ENCODE data around the gene XRCC3. TPM values are rescaled to one million over a fixed set of nuclear protein-coding genes. Genes with fewer than 3 reads are reported as not detected.
"Not testable (repeated sequence)": the region's sequence is repeated elsewhere in the genome, so short reads cannot be mapped to it uniquely, and the experiment has no call there.

XRCC3 gene
- total RNA-seq, 2 donors from 2014 or later, result 39.2 to 42.6 TPM

GRCh38 chr14:103693515-103693914 lies 21.7 kb downstream of the XRCC3 start:
- Histone ChIP-seq H3K36me3 (ENCODE audit: control insufficient read depth, insufficient read depth, low read length) (peaks cover 85% of the 10 kb centered on the region), H3K27ac (ENCODE audit: low read depth, low read length) (no peak overlapping the region), H3K9ac (ENCODE audit: extremely low read depth, low read length, poor library complexity, severe bottlenecking) (no peak overlapping the region), H3K4me1 (ENCODE audit: control insufficient read depth, insufficient read depth, low read length) (no peaks in the 10 kb centered on the region), H3K4me3 (ENCODE audit: low read length) (no peak overlapping the region), H3K27me3 (ENCODE audit: control insufficient read depth, insufficient read depth, low read length, poor library complexity, severe bottlenecking) (no peaks in the 10 kb centered on the region), H3K9me3 (ENCODE audit: control insufficient read depth, low read length) (no peaks in the 10 kb centered on the region)
- TF ChIP-seq CTCF (conservative IDR thresholded peaks at IDR 0.05), result no peak
- no peak for DNase-seq
- H3K27ac Mint-ChIP-seq, result no peak overlapping the region
- WGBS, 2 experiments (ENCODE audit: insufficient coverage in 1 of 2, insufficient read length in 1 of 2), result 94 to 99% methylated on average over 17 to 22 of the region's 22 CpGs
- H3K36me3 Mint-ChIP-seq (ENCODE audit: low read depth), result peaks cover 47% of the 10 kb centered on the region
- H3K27me3 Mint-ChIP-seq (ENCODE audit: insufficient read depth), result no peaks in the 10 kb centered on the region
- no peak overlapping the region for H3K4me3 Mint-ChIP-seq
- no peaks in the 10 kb centered on the region for H3K9me3 Mint-ChIP-seq
- peaks cover 2% of the 10 kb centered on the region for H3K4me1 Mint-ChIP-seq

- H3K4me1 Mint-ChIP-seq, result peaks cover 2% of the 10 kb centered on the region
- 93 to 100% methylated on average over 6 to 12 of the region's 12 CpGs for WGBS, 2 experiments (ENCODE audit: insufficient coverage in 1 of 2, insufficient read length in 1 of 2)
- Histone ChIP-seq H3K36me3 (ENCODE audit: control insufficient read depth, insufficient read depth, low read length) (peaks cover 85% of the 10 kb centered on the region), H3K27me3 (ENCODE audit: control insufficient read depth, insufficient read depth, low read length, poor library complexity, severe bottlenecking) (no peaks in the 10 kb centered on the region), H3K9ac (ENCODE audit: extremely low read depth, low read length, poor library complexity, severe bottlenecking) (no peak overlapping the region), H3K9me3 (ENCODE audit: control insufficient read depth, low read length) (no peaks in the 10 kb centered on the region), H3K4me3 (ENCODE audit: low read length) (no peak overlapping the region), H3K27ac (ENCODE audit: low read depth, low read length) (no peak overlapping the region), H3K4me1 (ENCODE audit: control insufficient read depth, insufficient read depth, low read length) (no peaks in the 10 kb centered on the region)
- peak overlapping the region; percentile 52 for H3K27ac Mint-ChIP-seq
- no peak overlapping the region for H3K4me3 Mint-ChIP-seq
- no peaks in the 10 kb centered on the region for H3K27me3 Mint-ChIP-seq (ENCODE audit: insufficient read depth)
- peaks cover 52% of the 10 kb centered on the region for H3K36me3 Mint-ChIP-seq (ENCODE audit: low read depth)
- no peak for DNase-seq
- no peaks in the 10 kb centered on the region for H3K9me3 Mint-ChIP-seq
- no peak for TF ChIP-seq CTCF (conservative IDR thresholded peaks at IDR 0.05)
Observed at GRCh38 chr14:103692871-103693270, 22.4 kb downstream of the XRCC3 start.

GRCh38 chr14:103692159-103692558 lies 23.1 kb downstream of the XRCC3 start:
- Histone ChIP-seq H3K27ac (ENCODE audit: low read depth, low read length) (no peak overlapping the region), H3K9ac (ENCODE audit: extremely low read depth, low read length, poor library complexity, severe bottlenecking) (no peak overlapping the region), H3K4me1 (ENCODE audit: control insufficient read depth, insufficient read depth, low read length) (no peaks in the 10 kb centered on the region), H3K9me3 (ENCODE audit: control insufficient read depth, low read length) (no peaks in the 10 kb centered on the region), H3K27me3 (ENCODE audit: control insufficient read depth, insufficient read depth, low read length, poor library complexity, severe bottlenecking) (no peaks in the 10 kb centered on the region), H3K36me3 (ENCODE audit: control insufficient read depth, insufficient read depth, low read length) (peaks cover 84% of the 10 kb centered on the region), H3K4me3 (ENCODE audit: low read length) (no peak overlapping the region)
- no peak for TF ChIP-seq CTCF (conservative IDR thresholded peaks at IDR 0.05)
- H3K4me3 Mint-ChIP-seq, result no peak overlapping the region
- H3K27me3 Mint-ChIP-seq (ENCODE audit: insufficient read depth), result no peaks in the 10 kb centered on the region
- no peak for DNase-seq
- no peak overlapping the region for H3K27ac Mint-ChIP-seq
- peaks cover 52% of the 10 kb centered on the region for H3K36me3 Mint-ChIP-seq (ENCODE audit: low read depth)
- no peaks in the 10 kb centered on the region for H3K9me3 Mint-ChIP-seq
- H3K4me1 Mint-ChIP-seq, result peaks cover 2% of the 10 kb centered on the region
- 93 to 96% methylated on average over 14 to 17 of the region's 17 CpGs for WGBS, 2 experiments (ENCODE audit: insufficient coverage in 1 of 2, insufficient read length in 1 of 2)

GRCh38 chr14:103691655-103692054 lies 23.6 kb downstream of the XRCC3 start:
- 95 to 96% methylated on average over 4 to 5 of the region's 5 CpGs for WGBS, 2 experiments (ENCODE audit: insufficient coverage in 1 of 2, insufficient read length in 1 of 2)
- not testable (repeated sequence) for H3K27ac Mint-ChIP-seq; H3K27me3 ChIP-seq (ENCODE audit: control insufficient read depth, insufficient read depth, low read length, poor library complexity, severe bottlenecking); H3K9ac ChIP-seq (ENCODE audit: extremely low read depth, low read length, poor library complexity, severe bottlenecking); H3K9me3 Mint-ChIP-seq; H3K27me3 Mint-ChIP-seq (ENCODE audit: insufficient read depth); H3K9me3 ChIP-seq (ENCODE audit: control insufficient read depth, low read length); DNase-seq; H3K4me3 ChIP-seq (ENCODE audit: low read length); H3K27ac ChIP-seq (ENCODE audit: low read depth, low read length); H3K4me3 Mint-ChIP-seq; H3K4me1 Mint-ChIP-seq; H3K4me1 ChIP-seq (ENCODE audit: control insufficient read depth, insufficient read depth, low read length)
- peaks cover 56% of the 10 kb centered on the region for H3K36me3 Mint-ChIP-seq (ENCODE audit: low read depth)
- H3K36me3 ChIP-seq (ENCODE audit: control insufficient read depth, insufficient read depth, low read length), result peaks cover 86% of the 10 kb centered on the region
